SKM-1 (cell line): ENCODE data around the gene SMYD3.

Experiments used
- DNase-seq: peaks from one replicate; lab custom pipeline; 2025; ENCODE audit not compliant: unreplicated experiment; lab: John Stamatoyannopoulos, UW

The SMYD3 gene

DNA sequence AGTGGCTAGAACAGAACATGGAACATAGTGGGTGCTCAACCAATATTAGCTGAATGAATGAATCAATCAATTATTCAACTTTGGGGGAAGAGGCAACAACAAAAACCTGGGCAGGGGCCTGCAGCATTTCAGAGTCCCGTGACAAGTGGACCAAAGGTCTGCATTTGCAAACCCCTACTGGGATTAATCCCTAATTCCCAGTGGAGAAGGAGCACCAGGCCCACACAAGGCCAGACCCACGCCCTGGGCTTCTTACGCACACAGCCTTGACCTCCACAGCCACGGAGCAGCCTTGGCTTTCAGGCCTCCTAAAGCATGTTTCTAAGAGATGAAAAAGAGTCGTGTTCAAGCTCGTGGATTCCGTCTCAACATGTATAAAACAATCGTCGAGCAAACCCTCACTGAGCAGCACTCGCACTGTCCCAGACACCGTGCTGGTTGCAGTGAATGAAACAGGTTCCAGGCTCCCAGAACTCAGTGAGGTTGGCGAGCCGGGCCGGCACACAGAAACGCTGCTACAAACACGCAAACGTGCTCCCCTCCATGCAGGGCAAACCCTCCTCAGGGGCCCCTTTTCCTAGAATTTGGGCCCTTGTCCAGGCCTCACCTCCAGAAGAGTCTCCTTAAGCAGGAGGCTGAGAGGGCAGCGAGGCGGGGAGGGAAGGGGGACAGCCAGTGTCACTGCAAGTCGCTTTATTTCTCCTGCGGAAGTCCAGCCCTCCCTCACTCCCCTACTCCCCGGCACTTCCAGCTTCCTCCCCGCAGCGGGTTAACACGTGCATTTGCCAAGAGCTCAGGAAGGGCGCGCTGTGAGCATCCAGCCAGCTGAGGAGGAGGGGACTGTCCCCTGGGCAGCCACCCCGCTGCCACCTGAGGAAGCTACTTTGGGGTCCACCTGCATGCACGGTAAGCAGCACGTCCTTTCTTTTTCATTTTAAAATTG, 795.8 kb downstream of the SMYD3 start:
- no peak for DNase-seq

DNA sequence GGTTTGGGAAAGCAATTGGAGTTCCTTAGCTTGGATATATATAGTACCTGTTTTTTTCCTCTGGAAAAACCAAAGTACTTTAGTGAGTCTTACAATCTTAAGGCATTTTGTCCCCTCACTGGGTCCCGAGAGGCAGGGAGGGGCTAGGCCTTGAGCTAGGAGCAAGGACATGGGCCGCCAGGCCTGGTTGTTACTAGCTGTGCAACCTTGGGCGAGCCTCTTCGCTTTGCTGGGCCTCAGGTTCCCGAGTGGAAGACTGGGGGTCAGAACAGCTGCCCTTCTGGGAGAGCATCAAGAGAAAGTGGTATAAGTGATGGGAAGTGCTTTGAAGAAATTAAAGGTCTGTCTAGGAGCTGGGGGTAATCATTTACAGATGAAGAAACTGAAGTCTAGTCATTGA, 799.1 kb downstream of the SMYD3 start:
- no peak for DNase-seq

DNA sequence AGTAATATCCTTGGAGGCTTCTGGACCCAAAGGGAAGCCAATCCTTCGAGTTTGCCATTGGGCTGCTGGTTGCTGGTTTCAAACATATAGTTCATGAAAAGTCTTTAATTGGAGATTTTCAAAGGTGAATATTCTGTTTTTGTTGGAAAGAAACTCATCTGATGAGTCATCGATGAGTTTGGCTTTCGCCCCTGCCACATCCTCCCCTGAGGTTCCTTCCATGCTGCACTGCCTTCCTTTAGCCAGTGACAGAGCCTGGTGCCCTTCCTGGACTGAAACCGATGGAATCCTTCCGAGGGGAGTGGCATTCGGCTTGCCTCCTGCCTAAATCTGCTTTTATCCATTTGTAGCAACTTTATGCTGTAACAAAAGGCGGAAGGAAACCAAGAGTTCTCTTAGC, 802.3 kb downstream of the SMYD3 start:
- DNase-seq = no peak

DNA sequence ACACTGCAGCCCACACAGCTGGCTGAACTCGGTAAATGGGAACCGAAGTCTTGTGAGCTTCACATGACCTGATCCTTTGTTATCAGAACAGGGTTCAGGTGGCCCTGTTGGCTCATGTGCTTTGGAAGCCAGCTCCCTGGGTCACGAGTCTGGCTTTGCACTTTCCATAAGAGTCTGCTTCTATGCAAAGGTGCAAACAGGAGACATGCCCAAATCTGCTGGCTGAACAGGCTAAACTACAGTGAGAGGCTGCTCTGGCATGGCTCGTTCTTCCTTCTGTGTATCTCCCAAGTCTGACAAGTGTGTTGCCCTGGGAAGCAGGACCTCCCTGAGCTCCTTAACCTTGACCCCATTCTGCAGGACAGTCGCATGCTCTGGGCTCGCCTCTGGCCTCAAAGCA, 802.7 kb downstream of the SMYD3 start:
- no peak for DNase-seq

DNA sequence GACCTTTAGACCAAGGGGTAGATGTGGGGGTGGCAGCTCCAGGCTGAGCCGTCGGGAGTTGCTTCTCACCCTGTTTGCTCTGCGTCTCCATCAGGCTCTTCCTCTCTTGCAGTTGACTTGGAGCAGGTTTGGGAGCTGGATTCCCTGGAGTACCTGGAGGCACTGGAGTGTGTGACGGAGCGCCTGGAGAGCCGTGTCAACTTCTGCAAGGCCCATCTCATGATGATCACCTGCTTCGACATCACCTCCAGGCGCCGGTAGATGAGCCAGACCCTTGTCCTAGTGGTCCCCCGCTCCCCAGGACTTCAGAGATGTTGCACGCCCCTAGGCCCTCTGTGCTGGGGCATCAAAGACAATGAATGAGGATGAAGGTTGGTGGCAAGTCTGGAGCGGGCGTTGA, 804.7 kb downstream of the SMYD3 start:
- DNase-seq = no peak

DNA sequence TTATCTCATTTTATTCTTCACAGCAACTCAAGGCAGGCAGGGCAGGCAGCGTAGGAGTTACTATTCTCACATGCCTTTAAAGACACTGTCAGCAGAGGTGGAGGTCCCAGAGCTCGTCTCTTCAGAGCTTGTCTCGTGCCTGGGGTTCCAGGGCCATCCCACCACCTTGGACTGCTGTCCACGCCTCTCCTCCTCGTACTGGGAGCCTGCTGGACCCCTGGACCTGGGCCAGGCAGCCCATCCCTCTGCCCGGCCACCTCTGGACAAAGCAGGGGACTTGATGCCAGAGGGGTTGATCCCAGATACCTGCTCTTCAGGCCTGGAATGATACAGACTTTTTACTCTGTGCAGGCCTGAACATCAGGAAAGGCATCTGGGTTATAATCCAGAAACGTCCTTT, 805.4 kb downstream of the SMYD3 start:
- no peak for DNase-seq

DNA sequence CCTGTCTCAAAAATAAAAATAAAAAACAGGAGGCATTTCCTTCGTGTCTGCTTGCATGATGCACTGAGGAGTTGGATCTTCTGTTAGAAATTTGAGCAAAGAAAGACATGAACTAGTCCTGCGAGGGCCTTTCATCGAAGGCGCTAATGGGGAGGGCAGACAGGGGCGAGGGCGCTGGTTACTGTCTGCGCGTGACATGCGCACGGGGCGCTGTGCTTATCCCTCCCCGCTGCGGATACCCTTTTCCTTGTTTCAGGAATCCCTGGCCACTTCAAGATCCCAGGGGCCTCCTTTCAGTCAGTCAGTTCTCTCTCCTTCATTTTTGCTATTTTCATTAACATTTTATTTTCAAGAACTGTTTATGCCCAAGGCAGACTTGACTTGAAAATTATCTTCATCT, 806.4 kb downstream of the SMYD3 start:
- no peak for DNase-seq
